SK-N-SH treated with all-trans-retinoic acid at 6 μM for 48 hours (cell line): ENCODE measurements around the gene CD38.

Source experiments
- ATAC-seq: fragments of 200-7000 bp; cut with Tn5 transposase; 3 replicates; pipeline ENCODE4 v1.9.1; 2020; ENCODE audit warnings: mild to moderate bottlenecking, moderate library complexity
- ARNTL ChIP-seq: fragments of 450-650 bp; formaldehyde crosslinking; IDR thresholded peaks from 2 replicates; pipeline ENCODE4 v1.5.0; 2020; ENCODE audit warnings: low read depth, mild to moderate bottlenecking, moderate library complexity, borderline replicate concordance
- BACH2 ChIP-seq: fragments of 250-450 bp; sonication (Bioruptor Pico); IDR thresholded peaks from 2 replicates; pipeline ENCODE4 v1.9.0; 2021; ENCODE audit warnings: mild to moderate bottlenecking, borderline replicate concordance
- CSDC2 ChIP-seq: fragments of 250-450 bp; sonication (Bioruptor Pico); IDR thresholded peaks from 2 replicates; pipeline ENCODE4 v1.5.0; 2020; ENCODE audit warnings: mild to moderate bottlenecking, moderate library complexity
- ESRRG ChIP-seq: fragments of 250-450 bp; sonication (Bioruptor Pico); IDR thresholded peaks from 2 replicates; pipeline ENCODE4 v1.6.1; 2021; ENCODE audit warnings: mild to moderate bottlenecking
- ISL1 ChIP-seq: fragments of 250-450 bp; sonication (Bioruptor Pico); IDR thresholded peaks from 2 replicates; pipeline ENCODE4 v2.1.2; 2022; ENCODE audit warnings: mild to moderate bottlenecking, moderate library complexity
- OSR1 ChIP-seq: fragments of 250-450 bp; sonication (Bioruptor Pico); IDR thresholded peaks from 2 replicates; pipeline ENCODE4 v1.8.0; 2022; ENCODE audit warnings: moderate library complexity, mild to moderate bottlenecking, inconsistent platforms
- PPARA ChIP-seq: fragments of 250-450 bp; sonication (Bioruptor Pico); IDR thresholded peaks from 2 replicates; pipeline ENCODE4 v1.5.0; 2020; ENCODE audit warnings: mild to moderate bottlenecking, borderline replicate concordance
- SNAI2 ChIP-seq: fragments of 250-450 bp; sonication (Bioruptor Pico); IDR thresholded peaks from 2 replicates; pipeline ENCODE4 v1.5.0; 2020; ENCODE audit warnings: mild to moderate bottlenecking, moderate library complexity
- TCF4 ChIP-seq: fragments of 250-450 bp; sonication (Bioruptor Pico); IDR thresholded peaks from 2 replicates; pipeline ENCODE4 v1.8.0; 2021; ENCODE audit warnings: mild to moderate bottlenecking, moderate library complexity, borderline replicate concordance
- TOX ChIP-seq: fragments of 250-450 bp; sonication (Bioruptor Pico); IDR thresholded peaks from 2 replicates; pipeline ENCODE4 v1.8.0; 2021; ENCODE audit warnings: mild to moderate bottlenecking, moderate library complexity, borderline replicate concordance
- ZC3H10 ChIP-seq: fragments of 250-450 bp; sonication (Bioruptor Pico); IDR thresholded peaks from 2 replicates; pipeline ENCODE4 v1.5.1; 2021; ENCODE audit warnings: mild to moderate bottlenecking, moderate library complexity
- ZFP3 ChIP-seq: fragments of 250-450 bp; sonication (Bioruptor Pico); IDR thresholded peaks from 2 replicates; pipeline ENCODE4 v1.5.0; 2020; ENCODE audit warnings: mild to moderate bottlenecking, moderate library complexity
- ZFP30 ChIP-seq: fragments of 450-650 bp; formaldehyde crosslinking; IDR thresholded peaks from 2 replicates; pipeline ENCODE4 v1.5.0; 2022; ENCODE audit warnings: mild to moderate bottlenecking, moderate library complexity
- ZNF565 ChIP-seq: fragments of 450-650 bp; formaldehyde crosslinking; conservative IDR thresholded peaks from 2 replicates; pipeline ENCODE4 v1.5.0; 2020; ENCODE audit warnings: low read depth, mild to moderate bottlenecking, moderate library complexity
- ZNF70 ChIP-seq: fragments of 450-650 bp; formaldehyde crosslinking; IDR thresholded peaks from 2 replicates; pipeline ENCODE4 v1.5.0; 2020; ENCODE audit warnings: mild to moderate bottlenecking, moderate library complexity
- TF ChIP-seq, protein P1 (sequence below): fragments of 250-450 bp; sonication (Bioruptor Pico); IDR thresholded peaks from 2 replicates; pipeline ENCODE4 v1.8.0; 2021; ENCODE audit warnings: low read depth, mild to moderate bottlenecking, moderate library complexity, borderline replicate concordance
- TF ChIP-seq, protein P2 (sequence below): fragments of 250-450 bp; sonication (Bioruptor Pico); IDR thresholded peaks from 2 replicates; pipeline ENCODE4 v1.5.1; 2020; ENCODE audit warnings: low read depth, mild to moderate bottlenecking, moderate library complexity
- TF ChIP-seq, protein P3 (sequence below): fragments of 250-450 bp; sonication (Bioruptor Pico); IDR thresholded peaks from 2 replicates; pipeline ENCODE4 v1.5.1; 2021; ENCODE audit warnings: mild to moderate bottlenecking, moderate library complexity

The CD38 gene

DNA sequence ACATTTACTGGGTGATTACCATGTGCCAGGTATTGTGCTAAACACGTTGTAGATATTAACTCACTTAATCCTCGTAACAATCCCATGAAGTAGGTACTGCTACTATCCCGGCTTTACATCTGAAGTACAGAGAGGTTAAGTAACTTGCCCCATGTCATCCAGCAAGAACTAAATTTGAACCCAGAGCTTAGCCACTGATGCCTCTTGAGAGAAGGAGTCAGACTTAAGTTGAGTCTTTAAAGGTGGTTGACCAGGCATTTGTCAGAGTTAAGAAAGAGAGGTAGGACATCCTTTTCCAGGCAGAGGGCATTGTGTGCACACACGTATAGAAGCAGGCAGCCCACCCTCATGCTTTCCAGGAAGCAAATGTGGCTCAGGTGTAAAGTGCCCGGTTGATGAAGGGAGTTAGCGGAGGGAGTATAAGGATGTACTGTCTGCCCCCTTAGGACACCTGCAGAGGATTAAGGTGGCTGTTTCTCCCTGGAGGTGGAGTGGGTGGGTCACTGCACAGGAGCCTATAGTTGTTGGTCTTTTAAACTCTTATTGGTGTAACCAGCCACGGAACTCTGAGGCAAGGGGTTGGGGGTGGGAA lies 335 bp upstream of the CD38 start:
- TF ChIP-seq PPARA (CRISPR knock-in tag), result no peak
- no peak for TF ChIP-seq ARNTL (CRISPR knock-in tag)
- no peak for TF ChIP-seq ZC3H10 (CRISPR knock-in tag)
- no peak for TF ChIP-seq ZNF70 (CRISPR knock-in tag)
- TF ChIP-seq BACH2, result no peak
- no peak for TF ChIP-seq OSR1 (CRISPR knock-in tag)
- TF ChIP-seq, protein P1, sequence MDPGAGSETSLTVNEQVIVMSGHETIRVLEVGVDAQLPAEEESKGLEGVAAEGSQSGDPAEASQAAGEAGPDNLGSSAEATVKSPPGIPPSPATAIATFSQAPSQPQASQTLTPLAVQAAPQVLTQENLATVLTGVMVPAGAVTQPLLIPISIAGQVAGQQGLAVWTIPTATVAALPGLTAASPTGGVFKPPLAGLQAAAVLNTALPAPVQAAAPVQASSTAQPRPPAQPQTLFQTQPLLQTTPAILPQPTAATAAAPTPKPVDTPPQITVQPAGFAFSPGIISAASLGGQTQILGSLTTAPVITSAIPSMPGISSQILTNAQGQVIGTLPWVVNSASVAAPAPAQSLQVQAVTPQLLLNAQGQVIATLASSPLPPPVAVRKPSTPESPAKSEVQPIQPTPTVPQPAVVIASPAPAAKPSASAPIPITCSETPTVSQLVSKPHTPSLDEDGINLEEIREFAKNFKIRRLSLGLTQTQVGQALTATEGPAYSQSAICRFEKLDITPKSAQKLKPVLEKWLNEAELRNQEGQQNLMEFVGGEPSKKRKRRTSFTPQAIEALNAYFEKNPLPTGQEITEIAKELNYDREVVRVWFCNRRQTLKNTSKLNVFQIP (CRISPR knock-in tag), result no peak
- no peak for TF ChIP-seq ISL1 (CRISPR knock-in tag)
- no peak for TF ChIP-seq ESRRG (CRISPR knock-in tag)
- no peak for TF ChIP-seq CSDC2 (CRISPR knock-in tag)
- TF ChIP-seq TOX, result no peak
- TF ChIP-seq, protein P2, sequence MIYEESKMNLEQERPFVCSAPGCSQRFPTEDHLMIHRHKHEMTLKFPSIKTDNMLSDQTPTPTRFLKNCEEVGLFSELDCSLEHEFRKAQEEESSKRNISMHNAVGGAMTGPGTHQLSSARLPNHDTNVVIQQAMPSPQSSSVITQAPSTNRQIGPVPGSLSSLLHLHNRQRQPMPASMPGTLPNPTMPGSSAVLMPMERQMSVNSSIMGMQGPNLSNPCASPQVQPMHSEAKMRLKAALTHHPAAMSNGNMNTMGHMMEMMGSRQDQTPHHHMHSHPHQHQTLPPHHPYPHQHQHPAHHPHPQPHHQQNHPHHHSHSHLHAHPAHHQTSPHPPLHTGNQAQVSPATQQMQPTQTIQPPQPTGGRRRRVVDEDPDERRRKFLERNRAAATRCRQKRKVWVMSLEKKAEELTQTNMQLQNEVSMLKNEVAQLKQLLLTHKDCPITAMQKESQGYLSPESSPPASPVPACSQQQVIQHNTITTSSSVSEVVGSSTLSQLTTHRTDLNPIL (CRISPR knock-in tag), result no peak
- TF ChIP-seq ZFP30 (CRISPR knock-in tag), result no peak
- no peak for TF ChIP-seq ZFP3 (CRISPR knock-in tag)
- no peak for TF ChIP-seq ZNF565
- ATAC-seq, result no peak

DNA sequence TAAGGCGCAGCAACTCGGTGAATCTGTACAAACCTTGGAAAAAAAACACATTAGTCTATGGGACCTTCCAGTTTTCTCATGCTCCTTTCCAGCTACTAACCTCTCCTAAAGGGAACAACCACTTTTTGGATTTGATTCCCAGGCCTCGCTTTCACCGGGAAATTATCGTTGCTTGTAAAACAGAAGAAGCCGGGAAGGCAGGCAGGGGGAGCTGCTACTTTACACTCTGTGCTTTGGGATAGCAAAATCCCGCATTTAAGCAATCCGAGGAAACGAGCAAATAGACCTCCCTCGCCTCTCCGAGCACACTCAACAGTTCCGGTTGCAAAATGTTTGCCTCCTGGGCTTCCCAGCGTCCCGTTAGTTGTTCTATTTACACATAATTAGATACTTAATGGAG lies 1.2 kb downstream of the CD38 start:
- peak; percentile 84 for ATAC-seq
- TF ChIP-seq, protein P2 (CRISPR knock-in tag), result no peak
- TF ChIP-seq CSDC2 (CRISPR knock-in tag) (no peak), TOX (no peak), ZNF70 (CRISPR knock-in tag) (no peak), SNAI2 (no peak), ZNF565 (no peak), ARNTL (CRISPR knock-in tag) (no peak), BACH2 (no peak)

DNA sequence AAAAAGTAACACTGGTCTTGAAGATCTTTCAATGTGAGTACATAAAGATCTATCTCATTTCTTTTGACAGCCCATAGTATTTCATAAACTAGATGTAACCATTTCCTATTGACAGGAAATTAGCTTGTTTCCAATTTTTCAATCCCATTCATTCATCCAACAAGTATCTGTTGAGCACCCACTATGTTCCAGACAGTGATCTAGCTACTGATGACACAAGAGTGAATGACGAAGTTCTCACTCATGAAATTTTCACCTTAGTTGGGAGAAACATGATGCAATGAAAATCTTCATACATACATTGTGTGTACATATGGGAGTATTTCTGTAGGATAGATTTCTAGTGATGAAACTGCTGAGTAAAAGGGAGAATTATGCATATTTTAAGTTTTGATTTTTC lies 1.7 kb downstream of the CD38 start:
- no peak for ATAC-seq

More for the DNA sequence above, 1.7 kb downstream of the CD38 start:
- TF ChIP-seq ZNF565 (no peak), ISL1 (CRISPR knock-in tag) (no peak), PPARA (CRISPR knock-in tag) (no peak), SNAI2 (no peak), BACH2 (no peak), TCF4 (CRISPR knock-in tag) (no peak), ESRRG (CRISPR knock-in tag) (no peak)
- TF ChIP-seq, protein P1 (CRISPR knock-in tag), result no peak
- TF ChIP-seq, protein P3, sequence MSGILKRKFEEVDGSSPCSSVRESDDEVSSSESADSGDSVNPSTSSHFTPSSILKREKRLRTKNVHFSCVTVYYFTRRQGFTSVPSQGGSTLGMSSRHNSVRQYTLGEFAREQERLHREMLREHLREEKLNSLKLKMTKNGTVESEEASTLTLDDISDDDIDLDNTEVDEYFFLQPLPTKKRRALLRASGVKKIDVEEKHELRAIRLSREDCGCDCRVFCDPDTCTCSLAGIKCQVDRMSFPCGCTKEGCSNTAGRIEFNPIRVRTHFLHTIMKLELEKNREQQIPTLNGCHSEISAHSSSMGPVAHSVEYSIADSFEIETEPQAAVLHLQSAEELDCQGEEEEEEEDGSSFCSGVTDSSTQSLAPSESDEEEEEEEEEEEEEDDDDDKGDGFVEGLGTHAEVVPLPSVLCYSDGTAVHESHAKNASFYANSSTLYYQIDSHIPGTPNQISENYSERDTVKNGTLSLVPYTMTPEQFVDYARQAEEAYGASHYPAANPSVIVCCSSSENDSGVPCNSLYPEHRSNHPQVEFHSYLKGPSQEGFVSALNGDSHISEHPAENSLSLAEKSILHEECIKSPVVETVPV (CRISPR knock-in tag), result no peak
